Left ventricle myocardium inferior (tissue), 1 donor: ENCODE results near the gene TMEM132D. TPM values are rescaled to one million over a fixed set of nuclear protein-coding genes. Genes with fewer than 3 reads are reported as not detected.

Experiments used
- DNase-seq: peaks from one replicate; pipeline ENCODE4 v3.0.0-alpha.2; 2020
- H3K27ac ChIP-seq: fragments of 200-600 bp; replicated peaks from 2 replicates; pipeline ENCODE4 v1.8.0; 2021
- H3K27me3 ChIP-seq: fragments of 200-600 bp; 2 replicates; pipeline ENCODE4 v1.8.0; 2021; ENCODE audit warnings: low read depth
- H3K36me3 ChIP-seq: fragments of 200-600 bp; 2 replicates; pipeline ENCODE4 v1.8.0; 2021
- H3K4me1 ChIP-seq: fragments of 200-600 bp; 2 replicates; pipeline ENCODE4 v1.8.0; 2021
- H3K4me3 ChIP-seq: fragments of 200-600 bp; 2 replicates; pipeline ENCODE4 v1.8.0; 2021; ENCODE audit warnings: mild to moderate bottlenecking, moderate library complexity
- H3K9me3 ChIP-seq: fragments of 200-600 bp; replicated peaks from 2 replicates; pipeline ENCODE4 v1.8.0; 2021
- CTCF ChIP-seq: fragments of 200-600 bp; IDR thresholded peaks from 2 replicates; pipeline ENCODE4 v1.8.0; 2021; ENCODE audit warnings: antibody characterized with exemption, mild to moderate bottlenecking, borderline replicate concordance
- intact Hi-C: fragments of 100-400 bp; cut with micrococcal nuclease; formaldehyde crosslinking; loops from one replicate; pipeline ENCODE4 v1.11.0; 2022
- total RNA-seq: library from RNA; stranded (reverse); fragmentation: NEBNext Ultra II Directional; extraction: Animal tissue kit (Norgen Biotek cat#: 25700); gene quantifications from one replicate; pipeline ENCODE4 v1.2.1, GENCODE V29; 2021
- donor health status: DM: no; HTN: yes; CAD: no; lungs with severe emphysema.

Gene TMEM132D
- total RNA-seq, 1 donor from 2014 or later, result not detected

GRCh38 chr12:129127771-129128170 lies 776.1 kb downstream of the TMEM132D start:
- peaks cover 10% of the 10 kb centered on the region for H3K9me3 ChIP-seq
- intact Hi-C loops, result no loop called here
- H3K4me1 ChIP-seq, result no peaks in the 10 kb centered on the region
- H3K27ac ChIP-seq, result no peak overlapping the region
- no peak for DNase-seq
- no peak for TF ChIP-seq CTCF
- peaks cover 12% of the 10 kb centered on the region for H3K27me3 ChIP-seq
- H3K36me3 ChIP-seq, result no peaks in the 10 kb centered on the region
- no peak overlapping the region for H3K4me3 ChIP-seq

GRCh38 chr12:129127211-129127610 lies 776.6 kb downstream of the TMEM132D start:
- H3K27ac ChIP-seq, result no peak overlapping the region
- H3K4me1 ChIP-seq, result no peaks in the 10 kb centered on the region
- peaks cover 15% of the 10 kb centered on the region for H3K27me3 ChIP-seq
- no peak overlapping the region for H3K4me3 ChIP-seq
- no peaks in the 10 kb centered on the region for H3K36me3 ChIP-seq
- intact Hi-C loops, result no loop called here
- no peak for TF ChIP-seq CTCF
- no peak for DNase-seq
- peaks cover 10% of the 10 kb centered on the region for H3K9me3 ChIP-seq

- DNase-seq, result no peak
- H3K27ac ChIP-seq, result no peak overlapping the region
- H3K36me3 ChIP-seq, result no peaks in the 10 kb centered on the region
- TF ChIP-seq CTCF, result no peak
- no peak overlapping the region for H3K4me3 ChIP-seq
- intact Hi-C loops, result no loop called here
- no peaks in the 10 kb centered on the region for H3K9me3 ChIP-seq
- H3K4me1 ChIP-seq, result no peaks in the 10 kb centered on the region
- H3K27me3 ChIP-seq, result peaks cover 22% of the 10 kb centered on the region
Measured at GRCh38 chr12:129119537-129119936, 784.3 kb downstream of the TMEM132D start.

GRCh38 chr12:129115558-129115957 lies 788.3 kb downstream of the TMEM132D start:
- intact Hi-C loops, result no loop called here
- Histone ChIP-seq H3K36me3 (no peaks in the 10 kb centered on the region), H3K9me3 (peaks cover 13% of the 10 kb centered on the region), H3K4me1 (no peaks in the 10 kb centered on the region), H3K27ac (no peak overlapping the region), H3K27me3 (peaks cover 21% of the 10 kb centered on the region), H3K4me3 (no peak overlapping the region)
- TF ChIP-seq CTCF, result no peak
- no peak for DNase-seq

- intact Hi-C loops, result no loop called here
- DNase-seq, result no peak
- Histone ChIP-seq H3K27me3 (peaks cover 19% of the 10 kb centered on the region), H3K9me3 (peaks cover 29% of the 10 kb centered on the region), H3K27ac (no peak overlapping the region), H3K4me1 (no peaks in the 10 kb centered on the region), H3K36me3 (no peaks in the 10 kb centered on the region), H3K4me3 (no peak overlapping the region)
- TF ChIP-seq CTCF, result no peak
Measured at GRCh38 chr12:129110575-129110974, 793.2 kb downstream of the TMEM132D start.
